GM21786 (cell line): Measurements from ENCODE around the gene MTHFD1L.

Experiments
- ATAC-seq: cut with Tn5 transposase; IDR thresholded peaks from one replicate; pipeline ENCODE4 v1.9.1; 2021; ENCODE audit not compliant: unreplicated experiment

MTHFD1L gene

GRCh38 chr6:150981095-150981494 lies 115.6 kb downstream of the MTHFD1L start:
- ATAC-seq, result peak; percentile 93

DNA sequence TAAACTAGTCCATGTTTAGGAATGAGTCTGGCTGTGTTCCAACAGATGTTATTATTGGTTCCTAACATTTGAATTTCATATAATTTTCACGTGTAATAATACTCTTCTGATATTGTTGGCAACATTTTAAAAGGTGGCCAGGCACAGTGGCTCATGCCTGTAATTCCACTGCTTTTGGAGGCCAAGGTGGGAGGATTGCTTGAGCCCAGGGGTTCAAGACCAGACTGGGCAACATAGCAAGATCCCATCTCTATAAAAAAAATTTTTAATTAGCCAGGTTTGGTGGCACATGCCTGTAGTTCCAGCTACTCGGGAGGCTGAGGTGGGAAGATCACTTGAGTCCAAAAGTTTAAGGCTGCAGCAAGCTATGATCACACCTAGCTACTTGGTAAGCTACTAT lies 116.2 kb downstream of the MTHFD1L start:
- no peak for ATAC-seq

DNA sequence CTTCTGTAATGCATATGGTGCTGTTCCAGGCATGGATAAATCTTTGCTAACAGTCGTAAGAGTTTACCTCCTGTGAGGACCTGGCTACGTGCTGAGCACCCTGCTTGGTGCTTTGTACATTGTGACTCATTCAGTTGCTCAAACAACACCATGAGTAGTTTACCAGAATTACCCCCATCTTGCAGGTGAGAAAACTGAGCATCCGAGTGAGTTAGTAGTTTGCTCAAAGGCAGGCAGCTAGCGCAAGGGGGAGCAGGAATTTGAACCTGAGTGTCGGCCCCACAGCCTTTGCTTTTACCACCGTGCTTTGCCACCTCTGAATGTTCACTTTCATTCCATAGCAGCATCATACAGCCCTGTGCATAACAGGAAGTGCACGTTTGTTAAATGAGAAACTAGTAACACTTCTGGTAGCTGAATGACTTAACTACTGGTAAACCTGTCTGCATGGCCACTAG lies 121.9 kb downstream of the MTHFD1L start:
- ATAC-seq, result peak; percentile 95

DNA sequence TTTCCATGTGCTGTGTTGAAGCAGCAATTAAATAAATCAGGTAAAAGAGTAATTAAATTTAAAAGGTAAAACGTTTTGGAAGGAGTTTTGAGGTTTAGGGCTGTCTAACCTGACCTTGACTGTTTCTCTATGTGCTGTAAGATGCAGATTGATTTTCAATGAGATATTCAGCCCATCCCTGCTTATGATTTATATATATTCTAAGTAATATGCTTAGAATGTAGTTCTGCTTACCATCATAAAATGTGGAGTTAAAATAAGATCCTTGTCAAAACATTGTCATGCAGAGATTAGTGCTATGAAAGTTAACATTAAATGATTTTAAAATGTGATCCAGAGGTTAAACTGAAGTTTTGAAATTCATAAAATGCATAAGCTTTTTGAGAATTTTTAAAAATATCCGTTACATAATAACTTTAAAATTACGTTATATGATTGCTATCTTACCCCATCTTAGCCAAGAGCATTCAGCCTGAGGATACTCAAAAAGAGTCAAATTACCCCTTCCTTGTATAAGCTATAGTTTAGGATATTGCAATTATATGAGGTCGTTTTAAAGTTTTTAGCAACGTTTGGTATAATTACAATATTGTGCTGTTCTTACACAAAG lies 122.5 kb downstream of the MTHFD1L start:
- no peak for ATAC-seq

DNA sequence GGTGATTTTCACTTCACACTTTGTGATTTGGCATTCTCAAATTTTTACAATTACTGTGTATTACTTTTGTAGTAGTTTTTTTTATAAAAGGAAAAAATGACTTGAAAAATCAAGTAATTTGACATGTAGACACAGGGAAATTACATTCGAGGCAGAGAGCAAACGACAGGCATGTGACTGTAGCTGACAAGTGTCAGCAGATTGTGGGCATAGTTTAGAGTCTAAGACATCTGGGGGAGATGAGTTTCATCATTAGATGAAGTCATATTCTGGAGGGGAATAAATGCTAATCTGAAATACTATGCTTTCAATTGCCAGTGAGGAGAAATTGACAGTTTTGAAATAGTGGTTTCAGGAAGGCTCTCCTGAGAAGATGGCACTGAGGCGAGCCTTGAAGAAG lies 126.0 kb downstream of the MTHFD1L start:
- no peak for ATAC-seq

DNA sequence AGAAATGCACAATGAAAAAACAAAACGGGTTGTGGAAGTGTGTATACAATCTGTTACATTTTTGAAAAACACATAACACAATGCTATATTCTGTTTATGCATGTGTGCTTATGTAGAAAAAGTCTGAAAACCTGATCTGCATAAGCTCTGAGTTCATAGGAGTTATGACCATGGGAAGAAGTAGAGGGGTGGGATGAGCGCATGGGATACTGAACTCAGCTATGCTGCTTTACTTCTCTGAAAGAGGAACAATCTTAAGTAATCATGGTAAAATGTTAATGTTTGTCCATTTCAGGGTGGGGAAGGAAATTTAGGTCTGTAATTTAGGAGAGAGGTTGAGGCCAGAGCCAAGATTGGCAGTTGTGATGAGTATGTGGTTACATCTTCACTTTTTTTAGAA lies 126.8 kb downstream of the MTHFD1L start:
- no peak for ATAC-seq

DNA sequence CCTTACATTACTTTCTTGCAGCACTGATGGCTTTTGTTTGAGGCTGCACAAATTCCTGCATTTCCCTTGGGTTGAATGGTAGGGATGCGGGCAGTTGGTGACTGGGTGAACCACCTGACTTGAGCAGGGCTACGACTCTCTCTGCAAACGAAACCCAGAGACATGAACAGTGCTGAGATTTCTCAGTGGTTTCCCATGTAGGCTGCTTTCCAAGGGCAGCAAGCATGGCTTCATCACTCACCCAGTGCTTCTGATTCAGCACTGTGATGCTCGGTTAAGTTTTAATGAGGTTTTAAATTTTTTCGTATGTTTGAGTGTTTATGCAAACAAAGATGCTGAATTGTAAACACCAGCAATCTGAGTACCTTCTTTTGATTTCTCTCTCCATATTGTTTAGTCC lies 127.2 kb downstream of the MTHFD1L start:
- no peak for ATAC-seq

GRCh38 chr6:150993253-150993652 lies 127.8 kb downstream of the MTHFD1L start:
- ATAC-seq, result no peak

DNA sequence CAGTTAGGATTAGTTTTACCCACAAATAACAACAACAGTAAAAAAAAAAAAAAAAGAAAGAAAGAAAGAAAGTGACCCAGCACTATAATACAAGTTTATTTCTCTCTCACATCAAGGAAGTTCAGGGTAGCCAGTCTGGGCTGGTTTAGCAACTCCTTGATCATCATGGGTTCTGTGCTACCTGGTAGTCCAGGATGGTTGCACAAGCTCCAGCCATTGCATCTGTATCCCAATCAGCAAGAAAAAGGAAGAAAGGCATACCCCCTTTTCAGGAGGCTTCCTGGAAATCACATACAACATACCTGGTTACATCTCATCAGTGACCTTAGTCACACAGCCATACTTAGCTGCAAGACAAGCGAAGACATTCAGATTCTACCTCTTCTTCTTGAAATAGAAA lies 128.5 kb downstream of the MTHFD1L start:
- no peak for ATAC-seq

- no peak for ATAC-seq
These were observed 131.5 kb downstream of the MTHFD1L start for GRCh38 chr6:150996968-150997367.

DNA sequence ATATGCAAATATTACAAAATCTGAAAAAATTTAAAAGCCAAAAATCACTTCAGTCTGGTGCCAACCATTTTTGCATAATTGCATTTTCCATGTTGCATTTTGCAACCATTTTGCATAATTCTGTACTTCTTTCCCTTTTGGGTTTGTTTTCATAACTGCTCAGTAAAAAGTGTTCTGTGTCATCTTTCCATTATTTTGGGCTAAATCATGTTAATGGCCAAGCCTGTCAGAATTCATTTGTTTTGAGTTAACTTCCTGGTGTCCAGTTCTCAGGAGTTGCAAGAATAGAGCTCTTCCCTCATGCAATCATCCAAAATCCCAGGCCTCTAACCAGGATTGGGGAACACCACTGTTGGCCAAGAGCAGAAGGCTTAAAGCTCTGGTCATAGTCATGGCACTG lies 133.6 kb downstream of the MTHFD1L start:
- ATAC-seq, result no peak

GRCh38 chr6:150999576-150999975 lies 134.1 kb downstream of the MTHFD1L start:
- no peak for ATAC-seq

GRCh38 chr6:151001387-151002056 lies 136.0 kb downstream of the MTHFD1L start:
- peak; percentile 88 for ATAC-seq

DNA sequence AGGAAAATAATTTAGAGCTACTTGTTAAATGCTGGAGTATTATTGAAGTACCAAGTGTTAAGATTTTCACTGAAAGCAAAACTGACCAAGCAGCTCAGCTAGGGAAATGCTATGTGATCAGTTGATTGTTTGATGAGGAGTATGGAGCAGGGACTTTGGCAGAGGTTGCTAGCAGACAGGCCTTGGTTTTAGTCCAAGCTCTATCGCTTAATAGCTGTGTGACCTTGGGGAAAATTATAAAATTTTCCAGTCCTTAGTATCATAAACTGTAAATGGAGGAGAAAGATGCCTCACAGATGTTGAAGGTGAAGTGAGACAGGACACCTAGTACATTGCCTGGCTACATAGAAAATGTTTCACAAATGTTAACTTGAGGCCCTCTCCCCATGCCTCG lies 136.6 kb downstream of the MTHFD1L start:
- ATAC-seq, result no peak

DNA sequence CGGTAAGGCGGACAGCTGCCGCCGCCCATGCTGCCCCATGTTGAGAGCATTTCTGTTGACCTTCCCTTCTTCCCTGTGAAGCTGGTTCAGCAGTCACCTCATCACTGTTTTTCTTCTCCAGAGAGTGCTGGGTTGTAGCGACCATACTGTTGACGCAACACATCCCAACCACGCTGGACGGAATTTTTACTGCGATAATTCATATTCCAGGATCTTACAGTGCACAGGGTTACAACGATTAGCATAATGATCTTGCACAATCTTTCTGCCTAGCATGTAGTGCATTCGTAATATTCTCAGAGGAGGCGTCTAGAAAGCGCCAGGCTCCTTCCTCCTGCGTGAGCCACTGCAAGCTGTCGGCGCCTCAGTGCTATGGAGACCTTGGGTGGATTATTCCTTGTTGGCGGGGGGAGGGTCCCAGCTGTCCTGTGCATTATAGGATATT lies 137.0 kb downstream of the MTHFD1L start:
- no peak for ATAC-seq

DNA sequence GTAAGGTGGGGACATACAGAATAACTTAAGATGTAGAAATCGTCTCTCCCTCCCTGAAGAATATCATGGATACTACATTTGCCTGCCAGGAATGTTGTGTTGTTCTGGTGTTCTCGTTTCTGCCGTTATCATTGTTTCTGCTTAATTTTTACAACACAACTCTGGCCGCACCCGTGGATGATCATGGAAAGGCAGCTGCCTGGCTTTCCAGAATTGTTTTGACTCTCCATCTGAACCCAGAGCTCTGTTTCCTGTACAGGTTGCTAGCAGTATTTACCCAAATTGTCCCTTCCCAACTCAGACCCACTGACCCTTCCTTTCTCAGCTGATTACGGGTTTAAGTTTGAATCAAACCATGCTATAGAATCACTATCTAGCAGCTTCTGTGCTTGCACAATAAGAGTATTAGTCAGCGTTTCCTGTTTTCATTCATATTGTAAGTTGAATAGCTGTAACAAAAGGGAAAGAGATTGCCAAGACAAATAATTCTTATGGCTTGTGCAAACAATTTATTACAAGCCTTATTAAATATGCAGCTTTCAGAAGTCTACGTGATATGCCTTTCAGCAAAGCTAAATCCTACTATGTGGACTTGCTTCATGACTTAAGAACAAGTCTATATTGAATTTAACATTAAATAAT lies 139.0 kb downstream of the MTHFD1L start:
- no peak for ATAC-seq

- no peak for ATAC-seq
These were observed 139.7 kb downstream of the MTHFD1L start for GRCh38 chr6:151005164-151005563.

DNA sequence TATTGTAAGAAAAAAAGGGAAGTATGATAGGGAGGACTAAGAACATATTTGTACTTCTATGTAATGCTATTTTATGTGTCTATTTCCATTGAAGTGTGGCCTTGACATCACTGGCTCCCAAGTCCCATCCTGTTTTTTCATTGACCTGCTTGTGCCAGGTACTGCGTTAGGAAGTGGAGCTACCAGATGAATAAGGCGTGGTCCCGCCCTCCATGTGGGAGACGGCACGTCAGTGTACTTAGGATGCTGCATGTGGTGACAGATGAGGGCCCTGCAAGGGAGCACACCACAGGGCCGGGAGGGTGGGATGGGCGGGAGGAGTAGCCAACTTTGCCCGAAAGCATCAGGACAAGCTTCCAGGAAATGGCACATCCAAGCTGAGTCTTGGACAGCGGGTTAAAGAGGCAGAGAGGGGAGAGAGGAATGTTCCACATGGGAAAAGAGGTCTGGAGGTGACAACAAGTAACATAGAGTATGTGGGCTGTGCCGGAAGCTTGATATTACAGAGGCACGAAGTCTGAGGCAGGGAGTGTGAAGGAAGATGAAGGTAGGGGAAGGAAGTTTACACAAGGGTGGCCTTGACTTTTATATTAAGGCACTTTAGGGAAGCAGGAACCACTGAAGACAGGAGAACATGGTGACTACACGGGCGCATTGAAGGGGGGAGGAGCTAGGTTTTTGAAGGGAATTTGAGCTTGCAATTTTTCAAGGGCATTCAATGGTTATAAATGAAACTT lies 140.6 kb downstream of the MTHFD1L start:
- no peak for ATAC-seq

GRCh38 chr6:151007076-151007475 lies 141.6 kb downstream of the MTHFD1L start:
- no peak for ATAC-seq

DNA sequence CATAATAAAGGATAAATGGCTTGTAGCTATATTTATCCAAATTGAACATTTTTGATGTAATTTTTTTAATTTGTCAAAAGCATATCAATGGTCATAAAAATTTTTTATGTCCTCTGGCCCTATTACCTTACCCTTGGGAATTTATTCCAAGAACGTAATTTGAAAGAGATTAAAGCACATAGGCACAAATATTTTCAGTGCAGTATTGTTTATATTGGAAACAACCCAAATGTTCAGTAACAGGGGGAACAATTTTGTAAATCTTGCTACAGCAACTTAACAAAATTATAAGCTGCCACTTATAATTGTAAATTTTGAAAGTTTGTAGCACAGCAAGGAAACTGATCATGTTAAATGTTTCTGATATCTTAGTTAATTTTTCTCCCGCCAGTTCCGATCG lies 142.4 kb downstream of the MTHFD1L start:
- no peak for ATAC-seq

- no peak for ATAC-seq
These were observed 142.9 kb downstream of the MTHFD1L start for GRCh38 chr6:151008425-151008824.

GRCh38 chr6:151009576-151009975 lies 144.1 kb downstream of the MTHFD1L start:
- ATAC-seq, result no peak
